Fibroblast of pulmonary artery (primary cell): ENCODE measurements around the gene ITGAX.

Experiments used
- DNase-seq: peaks from one replicate; pipeline ENCODE4 v3.0.0-alpha.2; 2010; ENCODE audit warnings: low read depth
- H3K4me3 ChIP-seq: replicated peaks from 2 replicates; pipeline ENCODE4 v1.5.1; 2011; ENCODE audit warnings: low read depth, mild to moderate bottlenecking, control low read depth, low read length, moderate library complexity
- TF ChIP-seq, protein P1 (sequence below): IDR thresholded peaks from 2 replicates; pipeline ENCODE4 v1.5.1; 2011; ENCODE audit warnings: mild to moderate bottlenecking, control low read depth, low read length, inconsistent platforms; ENCODE audit errors: missing control alignments

The ITGAX gene

DNA sequence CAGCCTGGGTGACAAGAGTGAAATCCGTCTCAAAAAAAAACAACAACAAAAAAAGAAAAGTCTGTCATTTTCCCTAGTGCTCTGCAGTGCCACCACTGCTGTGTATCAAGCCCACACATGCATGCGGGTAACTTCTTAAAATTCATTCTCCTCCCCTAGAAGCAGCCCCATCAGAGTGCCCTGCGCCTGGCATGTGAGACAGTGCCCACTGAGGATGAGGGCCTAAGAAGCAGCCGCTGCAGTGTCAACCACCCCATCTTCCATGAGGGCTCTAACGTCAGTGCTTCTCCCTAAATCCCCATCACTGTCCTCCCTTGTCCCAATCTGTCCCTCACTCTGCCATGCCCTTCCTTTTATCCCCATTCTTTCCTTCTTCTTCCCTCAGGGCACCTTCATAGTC is 62.9 kb downstream of the ITGAX start:
- TF ChIP-seq, protein P1, sequence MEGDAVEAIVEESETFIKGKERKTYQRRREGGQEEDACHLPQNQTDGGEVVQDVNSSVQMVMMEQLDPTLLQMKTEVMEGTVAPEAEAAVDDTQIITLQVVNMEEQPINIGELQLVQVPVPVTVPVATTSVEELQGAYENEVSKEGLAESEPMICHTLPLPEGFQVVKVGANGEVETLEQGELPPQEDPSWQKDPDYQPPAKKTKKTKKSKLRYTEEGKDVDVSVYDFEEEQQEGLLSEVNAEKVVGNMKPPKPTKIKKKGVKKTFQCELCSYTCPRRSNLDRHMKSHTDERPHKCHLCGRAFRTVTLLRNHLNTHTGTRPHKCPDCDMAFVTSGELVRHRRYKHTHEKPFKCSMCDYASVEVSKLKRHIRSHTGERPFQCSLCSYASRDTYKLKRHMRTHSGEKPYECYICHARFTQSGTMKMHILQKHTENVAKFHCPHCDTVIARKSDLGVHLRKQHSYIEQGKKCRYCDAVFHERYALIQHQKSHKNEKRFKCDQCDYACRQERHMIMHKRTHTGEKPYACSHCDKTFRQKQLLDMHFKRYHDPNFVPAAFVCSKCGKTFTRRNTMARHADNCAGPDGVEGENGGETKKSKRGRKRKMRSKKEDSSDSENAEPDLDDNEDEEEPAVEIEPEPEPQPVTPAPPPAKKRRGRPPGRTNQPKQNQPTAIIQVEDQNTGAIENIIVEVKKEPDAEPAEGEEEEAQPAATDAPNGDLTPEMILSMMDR: no peak
- DNase-seq: no peak
- no peak overlapping the region for H3K4me3 ChIP-seq

DNA sequence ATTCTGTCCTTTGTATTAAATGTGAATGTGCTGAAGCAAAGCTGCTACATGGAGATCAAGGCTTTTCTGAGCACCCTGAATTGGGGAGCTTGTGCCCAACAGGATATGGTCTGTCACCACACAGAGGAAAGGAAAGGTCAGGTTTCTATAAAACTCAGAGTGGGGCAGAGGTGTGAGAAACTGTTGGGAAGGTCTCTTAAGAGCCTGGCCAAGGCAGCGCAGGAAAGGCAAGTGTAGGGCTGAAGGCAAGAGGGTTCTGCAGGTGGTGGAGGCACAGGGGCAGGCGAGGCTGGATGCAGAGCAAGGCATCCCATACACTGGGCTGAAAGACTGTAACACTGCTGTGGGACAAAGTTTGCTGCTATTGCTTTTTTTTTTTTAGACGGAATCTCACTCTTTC is 65.1 kb downstream of the ITGAX start:
- no peak for DNase-seq
- no peak overlapping the region for H3K4me3 ChIP-seq
- TF ChIP-seq, protein P1: no peak

DNA sequence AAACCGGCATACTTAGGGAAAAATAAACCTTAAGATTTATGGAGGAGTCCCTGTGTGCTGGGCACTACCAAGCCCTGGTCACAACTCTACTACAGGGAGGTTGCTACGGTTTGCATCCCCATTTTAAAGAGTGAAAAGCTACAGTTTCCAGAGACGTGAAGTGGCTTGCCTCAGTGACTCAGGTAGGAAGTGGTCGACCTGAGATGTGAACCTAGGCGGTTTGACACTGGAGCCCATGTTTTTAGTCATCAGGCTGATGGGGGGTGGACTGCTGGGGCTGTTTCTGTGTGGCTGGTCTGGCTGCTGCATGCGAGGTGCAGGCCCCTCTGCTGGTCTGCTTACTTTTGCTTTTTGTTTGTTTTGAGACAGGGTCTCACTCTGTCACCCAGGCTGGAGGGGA is 66.6 kb downstream of the ITGAX start:
- no peak overlapping the region for H3K4me3 ChIP-seq
- TF ChIP-seq, protein P1: no peak
- DNase-seq: no peak

DNA sequence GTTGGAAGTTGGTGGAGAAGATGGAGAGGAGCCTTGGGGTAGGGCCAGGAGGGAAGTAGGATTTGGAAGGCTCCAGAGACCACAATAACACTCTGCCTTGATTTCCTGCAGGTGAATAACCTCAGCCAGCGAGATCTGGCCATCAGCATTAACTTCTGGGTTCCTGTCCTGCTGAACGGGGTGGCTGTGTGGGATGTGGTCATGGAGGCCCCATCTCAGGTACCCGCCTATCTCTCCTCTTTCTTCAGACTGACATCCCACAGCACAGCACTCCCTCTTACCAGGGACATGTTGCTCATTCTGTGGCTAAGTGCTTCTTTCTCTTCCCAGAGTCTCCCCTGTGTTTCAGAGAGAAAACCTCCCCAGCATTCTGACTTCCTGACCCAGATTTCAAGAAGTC is 68.3 kb downstream of the ITGAX start:
- TF ChIP-seq, protein P1: no peak
- DNase-seq: no peak
- H3K4me3 ChIP-seq: no peak overlapping the region

DNA sequence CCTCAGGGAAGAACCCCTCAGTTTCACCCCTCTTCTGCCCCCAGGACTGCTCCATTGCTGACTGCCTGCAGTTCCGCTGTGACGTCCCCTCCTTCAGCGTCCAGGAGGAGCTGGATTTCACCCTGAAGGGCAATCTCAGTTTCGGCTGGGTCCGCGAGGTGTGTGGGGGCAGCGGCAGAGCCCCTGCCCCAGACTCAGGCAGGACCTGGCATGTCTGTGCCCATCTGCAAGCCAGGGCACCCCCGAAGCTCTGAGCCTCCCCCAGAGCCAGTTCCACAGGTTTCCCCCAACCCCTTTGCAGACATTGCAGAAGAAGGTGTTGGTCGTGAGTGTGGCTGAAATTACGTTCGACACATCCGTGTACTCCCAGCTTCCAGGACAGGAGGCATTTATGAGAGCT is 68.8 kb downstream of the ITGAX start:
- TF ChIP-seq, protein P1: no peak
- H3K4me3 ChIP-seq: no peak overlapping the region
- no peak for DNase-seq

DNA sequence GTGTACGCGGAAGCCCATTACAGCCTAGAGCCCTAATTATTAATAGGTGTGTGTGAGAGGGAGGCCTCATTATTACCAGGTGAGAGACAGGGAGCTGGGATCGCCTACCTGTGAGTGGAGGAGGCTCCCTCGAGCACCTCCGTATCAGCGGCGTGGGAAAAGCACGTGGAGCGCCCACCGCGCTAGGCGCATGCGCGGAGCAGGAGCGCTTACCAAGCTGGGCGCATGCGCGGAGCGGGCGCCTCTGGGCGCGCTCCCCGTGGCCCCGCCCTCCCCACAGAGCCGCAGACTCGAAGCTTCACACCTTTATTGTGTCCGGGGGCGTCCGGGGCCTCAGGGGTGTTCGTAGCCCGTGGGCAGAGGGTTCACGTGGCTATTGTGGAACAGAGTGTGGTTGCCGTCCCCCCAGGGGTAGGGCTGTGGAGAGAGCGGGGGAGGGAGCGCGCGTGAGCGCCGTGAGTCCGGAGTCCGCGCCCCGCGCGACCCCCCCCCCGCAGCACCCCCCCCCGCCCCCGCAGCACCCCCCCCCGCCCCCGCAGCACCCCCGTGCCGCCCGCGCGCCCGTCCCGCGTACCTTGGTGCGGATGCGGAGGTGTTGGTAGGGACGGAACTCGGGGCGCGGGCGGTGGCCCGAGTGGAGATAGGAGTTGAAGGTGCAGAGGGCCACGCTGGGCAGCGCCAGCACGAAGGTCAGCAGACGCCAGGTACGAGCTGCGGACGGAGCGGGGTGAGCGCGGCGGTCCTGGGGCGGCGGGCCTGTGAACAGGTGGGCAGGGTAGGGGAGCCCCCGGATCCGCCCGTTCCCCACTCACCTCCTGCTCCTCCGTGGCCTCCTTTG is 72.7 kb downstream of the ITGAX start:
- DNase-seq: peak; percentile 47
- H3K4me3 ChIP-seq: peak overlapping the region; percentile 32
- TF ChIP-seq, protein P1: no peak

DNA sequence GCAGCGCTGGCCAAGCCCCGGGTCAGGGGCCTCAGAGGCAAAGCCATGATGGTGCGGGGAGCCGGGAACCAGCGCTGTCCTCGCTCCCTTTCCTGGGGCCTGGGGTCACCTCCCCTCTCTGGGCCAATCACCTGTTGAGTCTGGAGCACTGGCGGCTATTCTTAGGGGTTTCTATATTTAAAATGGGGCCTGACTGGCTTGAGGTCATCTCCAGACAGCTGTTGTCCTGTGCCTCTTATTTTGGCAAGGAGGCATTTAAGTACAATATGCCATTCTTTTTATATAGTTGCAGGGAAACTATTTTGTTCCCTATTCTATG is 73.3 kb downstream of the ITGAX start, which contains the start of gene COX6A2:
Gene COX6A2, minus strand, starts transcription at position 82 of the 319 bp plus-strand sequence. Its CDS starts 35 bp downstream, at position 47.
- TF ChIP-seq, protein P1: no peak
- DNase-seq: no peak
- peak within 1 kb of the TSS; percentile 32 for H3K4me3 ChIP-seq
